ENCODE data around the gene MKNK2.
"Not testable (repeated sequence)": the region's sequence is repeated elsewhere in the genome, so short reads cannot be mapped to it uniquely, and the experiment has no call there.

Gene MKNK2

DNA sequence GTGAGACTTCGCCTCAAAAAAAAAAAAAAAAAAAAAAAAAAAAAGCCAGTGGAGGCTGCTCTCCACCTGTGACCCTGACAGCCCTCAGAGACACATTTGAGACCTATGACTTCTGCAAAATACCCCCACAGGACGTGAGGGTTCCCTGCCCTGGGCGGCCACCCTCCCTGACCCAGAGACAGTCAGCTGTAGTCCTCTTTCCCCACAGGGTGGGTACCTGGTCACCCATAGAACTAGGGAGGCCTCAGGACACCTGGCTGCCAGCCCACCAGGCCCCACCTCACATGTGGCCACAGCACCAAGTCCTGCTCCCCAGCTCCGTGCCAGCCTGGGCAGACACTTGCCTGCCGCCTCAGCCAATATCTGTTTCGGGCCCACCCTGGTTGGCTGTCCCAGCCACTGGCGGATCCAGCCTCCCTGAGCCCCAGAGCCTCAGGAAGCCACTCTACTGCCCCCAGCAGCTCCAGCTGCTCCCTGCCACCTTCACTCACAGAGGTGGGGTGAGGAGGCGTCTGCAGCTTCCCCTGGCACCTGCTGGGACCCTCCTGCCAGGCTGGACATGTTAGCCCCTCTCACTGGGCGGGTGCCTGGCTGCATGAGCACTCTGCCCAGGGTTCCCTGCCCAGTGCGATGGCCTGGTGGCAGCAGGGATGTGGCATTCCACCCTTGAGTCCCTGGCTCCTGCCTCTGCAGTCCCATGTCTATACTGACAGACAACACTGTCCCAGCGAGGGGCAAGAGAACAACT is 6.9 kb downstream of the MKNK2 start:
- DNase-seq: no peak

DNA sequence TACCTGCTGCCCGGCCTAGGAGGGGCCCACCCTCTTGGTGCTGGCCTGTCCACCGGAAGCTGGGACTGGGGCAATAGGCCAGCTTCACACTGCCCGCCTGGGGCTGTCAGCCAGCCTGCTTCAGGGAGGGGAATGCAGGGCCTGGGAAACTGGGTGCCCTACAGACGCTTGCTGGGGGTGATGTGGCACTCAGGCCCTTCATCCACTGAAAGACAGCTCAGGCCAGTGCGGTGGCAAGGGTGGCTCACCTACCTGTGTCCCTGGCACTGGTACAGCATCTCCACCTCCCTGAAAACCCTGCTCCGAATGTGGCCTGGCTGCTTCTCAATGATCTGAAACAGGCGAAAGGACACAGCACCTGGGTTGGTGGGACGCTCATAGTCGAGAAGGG is 7.8 kb downstream of the MKNK2 start:
- no peak for DNase-seq

DNA sequence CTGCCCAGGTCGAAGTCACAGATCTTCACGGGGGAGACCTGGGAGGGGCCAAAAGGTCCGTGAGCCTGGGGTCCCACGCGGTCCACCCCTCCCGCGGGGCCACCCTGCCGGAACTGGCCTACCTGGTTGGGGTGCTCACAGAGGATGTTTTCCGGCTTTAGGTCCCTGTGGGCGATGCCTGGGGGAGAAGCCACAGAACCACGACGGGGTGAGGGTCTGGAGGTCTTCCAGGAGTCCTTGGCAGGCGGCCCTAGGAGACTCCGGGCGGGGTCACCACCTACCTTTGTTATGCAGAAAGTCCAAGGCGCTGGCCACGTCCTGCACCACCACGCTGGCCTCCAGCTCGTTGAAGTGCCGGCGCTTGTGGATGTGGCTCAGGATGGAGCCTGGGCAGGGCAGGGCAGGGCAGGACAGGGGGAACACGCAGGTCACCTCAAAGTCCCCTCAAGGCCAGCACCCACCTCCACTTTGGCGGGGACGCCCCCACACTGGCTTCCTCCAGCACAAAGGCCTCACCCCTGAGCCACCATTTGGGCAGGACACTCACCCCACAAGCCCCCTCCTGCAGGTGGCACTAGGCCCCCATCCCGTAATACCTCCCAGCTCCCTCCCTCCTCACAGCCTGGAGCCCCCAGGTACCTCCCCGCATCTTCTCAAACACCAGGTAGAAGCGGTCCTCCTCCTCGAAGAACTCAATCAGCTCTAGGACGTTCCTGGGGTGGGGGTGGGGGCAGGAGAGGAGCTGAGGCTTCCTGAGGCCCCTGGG is 8.4 kb downstream of the MKNK2 start:
- no peak for DNase-seq

DNA sequence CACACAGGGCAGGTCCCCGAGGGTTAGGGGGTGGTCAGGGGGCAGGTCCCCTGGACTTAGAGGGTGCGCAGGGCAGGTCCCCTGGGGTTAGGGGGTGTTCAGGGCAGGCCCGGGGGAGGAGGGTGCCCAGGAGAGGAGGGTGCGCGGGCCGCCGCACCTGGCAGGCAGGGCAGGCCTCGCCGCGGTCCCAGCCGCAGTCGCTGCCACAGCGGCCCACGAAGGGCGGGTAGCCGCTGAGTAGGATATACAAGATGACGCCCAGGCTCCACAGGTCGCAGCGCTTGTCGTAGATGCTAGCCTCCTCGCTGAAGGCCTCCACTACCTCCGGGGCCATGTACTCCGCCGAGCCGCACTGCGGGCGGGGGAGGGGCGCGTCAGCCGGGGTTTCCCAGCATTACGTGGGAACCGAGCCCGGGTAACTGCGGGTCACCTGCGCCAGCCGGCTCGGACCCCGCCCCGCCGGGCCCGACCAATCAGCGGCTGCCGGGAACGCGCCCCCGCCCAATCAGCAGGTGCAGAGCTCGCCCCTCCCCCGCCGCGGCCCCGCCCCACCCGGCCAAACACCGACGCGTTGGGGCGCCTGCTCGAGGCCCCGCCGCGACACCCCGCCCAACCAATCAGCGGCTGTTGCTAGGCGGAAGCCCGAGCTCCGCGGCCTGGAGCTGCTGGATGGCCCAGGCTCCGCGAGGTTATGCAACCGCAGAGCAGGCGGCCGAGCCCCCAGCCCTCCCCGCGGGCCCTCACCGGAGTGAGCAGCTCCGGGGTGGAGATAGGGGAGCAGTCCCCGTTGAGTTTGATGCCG is 9.2 kb downstream of the MKNK2 start:
- peak in 1 of 2 experiments; percentile 68 for DNase-seq

DNA sequence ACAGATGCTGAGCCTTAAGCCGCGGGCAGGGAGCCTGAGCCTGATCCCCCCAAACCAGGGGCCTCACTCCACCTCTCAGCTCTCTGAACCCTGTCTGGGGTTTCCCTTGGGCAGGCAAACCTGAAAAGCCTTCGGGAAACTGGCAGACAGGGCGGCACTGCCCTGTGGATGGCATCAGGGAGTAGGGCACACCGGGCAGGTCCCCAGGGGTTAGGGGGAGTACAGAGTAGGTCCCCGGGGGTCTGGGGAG is 9.7 kb downstream of the MKNK2 start:
- DNase-seq: no peak

DNA sequence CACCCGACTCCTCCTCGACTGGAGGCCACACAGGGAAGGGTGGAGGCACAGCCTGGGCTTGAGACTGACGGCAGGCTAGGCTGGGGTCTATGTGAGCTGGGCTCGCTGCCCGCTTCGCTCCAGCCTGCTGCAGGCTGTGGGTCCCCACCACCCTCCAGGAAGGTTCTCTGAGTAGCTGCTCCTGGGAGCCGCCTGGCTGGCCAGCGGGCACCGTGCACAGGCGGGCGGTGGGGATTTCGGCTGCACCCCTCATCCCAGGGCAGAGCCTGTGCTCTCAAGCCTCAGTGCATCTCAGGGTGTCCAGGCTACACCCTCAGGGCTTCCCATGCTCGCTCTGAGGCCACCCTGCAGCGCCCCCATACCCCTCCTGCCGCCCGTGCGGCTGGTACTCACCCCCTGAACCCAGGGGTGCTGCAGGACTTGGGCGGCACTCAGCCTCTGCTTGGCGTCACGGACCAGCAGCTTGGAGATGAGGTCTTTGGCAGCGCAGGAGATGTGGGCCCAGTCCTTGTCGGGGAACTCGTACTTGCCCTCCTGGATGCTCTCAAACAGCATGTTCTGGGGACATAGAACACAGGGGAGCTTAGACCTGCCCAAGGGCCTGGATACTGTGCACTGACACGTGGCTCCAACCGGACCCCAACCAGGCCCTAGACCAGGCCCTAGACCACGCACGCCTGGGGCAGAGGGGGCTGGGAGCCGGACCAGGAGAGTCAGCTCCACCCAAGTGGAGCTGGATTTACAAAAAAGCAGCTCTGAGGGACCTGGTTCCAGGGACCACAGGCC is 10.2 kb downstream of the MKNK2 start:
- no peak for DNase-seq

DNA sequence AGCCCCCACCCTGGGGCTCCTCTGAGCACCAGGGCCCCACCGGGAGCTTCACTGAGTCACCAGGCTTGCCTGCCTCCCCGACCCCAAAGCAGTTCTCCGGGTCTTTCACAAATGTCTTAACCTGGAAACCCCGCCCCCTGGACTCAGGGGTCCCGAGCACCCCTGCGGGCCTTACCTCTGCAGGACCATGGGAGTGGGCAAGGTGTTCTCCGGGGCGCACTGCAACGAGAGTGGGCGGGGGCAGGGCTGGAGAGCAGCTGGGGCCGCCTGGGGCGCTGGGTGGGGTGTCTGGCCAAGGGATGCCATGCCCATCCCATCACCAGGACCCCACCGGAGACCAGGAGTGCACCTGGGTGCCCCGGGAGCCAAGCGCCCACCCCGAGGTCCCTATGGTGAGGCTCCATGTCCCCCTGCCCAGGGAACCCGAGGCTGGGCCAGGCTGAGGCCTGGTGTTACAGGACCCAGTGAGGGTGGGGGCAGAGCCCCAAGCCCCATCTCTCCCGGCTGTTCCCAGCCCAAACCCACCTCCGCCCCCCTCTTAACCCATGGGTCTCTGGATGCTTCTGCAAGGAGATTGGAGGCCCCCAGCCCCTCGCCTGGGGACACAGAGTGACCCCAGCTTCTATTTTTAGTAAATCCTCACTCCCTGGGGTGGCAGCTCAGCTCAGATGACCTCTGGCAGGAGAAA is 10.9 kb downstream of the MKNK2 start:
- DNase-seq: no peak

DNA sequence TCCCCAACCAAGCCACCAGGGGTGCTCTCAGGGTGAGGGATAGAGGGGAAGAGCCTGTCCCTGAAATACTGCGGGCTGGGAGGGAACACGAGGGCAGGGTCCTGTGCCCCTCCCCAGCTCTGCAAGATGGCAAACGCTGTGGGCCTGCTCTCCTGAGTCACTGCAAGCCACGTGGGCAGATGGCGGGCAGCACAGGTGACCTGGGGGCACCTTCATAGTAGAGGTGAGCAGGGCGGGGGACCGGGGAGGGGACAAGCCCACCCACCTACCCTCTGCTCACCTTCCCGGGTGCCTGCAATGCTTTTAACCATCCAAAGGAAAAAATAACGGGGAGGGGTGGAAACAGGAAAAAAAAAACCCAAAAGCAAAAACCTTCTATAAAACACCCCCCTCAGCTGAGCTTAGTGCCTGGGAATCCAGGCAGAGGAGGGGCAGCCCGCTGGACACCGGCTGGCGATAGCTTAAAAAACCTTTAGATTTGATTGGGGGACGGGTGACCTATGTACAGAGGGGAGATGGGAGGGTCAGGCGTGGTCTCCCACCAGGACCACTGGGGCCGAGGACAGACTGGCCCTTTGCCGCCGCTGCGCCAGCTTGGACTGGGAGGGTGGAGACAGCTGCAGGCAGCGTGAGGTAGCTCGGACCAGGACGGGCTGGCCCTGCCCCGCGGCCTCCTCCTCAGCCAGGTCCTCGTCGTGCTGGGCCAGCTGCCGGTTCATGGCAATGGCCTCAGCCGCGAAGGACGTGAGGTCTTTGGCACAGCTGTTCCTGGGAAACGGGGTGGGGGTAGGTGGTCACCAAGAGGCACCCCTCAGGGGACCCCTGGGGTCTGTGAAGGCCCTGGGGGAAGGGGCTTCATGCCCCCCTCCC is 11.7 kb downstream of the MKNK2 start:
- DNase-seq: no peak

DNA sequence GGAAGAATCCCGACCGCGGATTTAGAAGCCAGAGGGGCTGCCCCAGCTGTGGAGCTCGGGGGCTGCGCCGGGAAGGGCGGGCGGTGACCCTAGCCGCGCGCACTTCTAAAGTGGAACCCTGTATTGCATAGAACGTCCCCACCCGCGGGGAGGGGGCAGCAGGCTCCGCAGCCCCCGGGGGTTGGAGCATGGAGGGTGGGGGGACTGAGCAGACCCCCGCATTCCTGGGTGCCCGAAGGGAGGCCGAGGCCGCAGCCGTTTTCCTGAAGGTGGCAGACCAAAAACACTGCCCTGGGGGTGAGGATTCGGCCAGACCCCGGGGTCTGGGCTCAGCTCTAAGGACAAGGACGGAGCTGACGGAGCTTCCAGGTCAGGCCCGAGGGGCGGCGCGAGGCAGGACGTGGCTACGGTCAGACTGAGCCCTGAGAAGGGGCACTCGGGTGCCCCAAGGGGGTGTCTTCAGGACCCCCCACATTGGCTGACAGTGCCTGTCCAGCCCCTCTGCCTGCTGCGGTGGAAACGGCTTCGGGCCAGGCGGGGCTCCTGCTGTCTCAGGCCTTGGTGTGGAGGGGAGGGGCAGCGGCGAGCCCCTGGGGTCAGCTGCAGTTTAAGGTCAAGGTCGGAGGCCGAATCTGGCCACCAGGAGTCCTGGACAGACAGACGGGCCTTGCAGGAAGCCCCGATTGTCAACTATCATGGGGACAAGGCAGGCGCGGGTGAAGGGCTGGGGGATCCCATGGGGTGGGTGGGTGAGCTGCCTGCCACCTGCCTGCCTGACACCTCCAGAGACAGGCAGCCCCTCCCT is 12.6 kb downstream of the MKNK2 start:
- DNase-seq: no peak

DNA sequence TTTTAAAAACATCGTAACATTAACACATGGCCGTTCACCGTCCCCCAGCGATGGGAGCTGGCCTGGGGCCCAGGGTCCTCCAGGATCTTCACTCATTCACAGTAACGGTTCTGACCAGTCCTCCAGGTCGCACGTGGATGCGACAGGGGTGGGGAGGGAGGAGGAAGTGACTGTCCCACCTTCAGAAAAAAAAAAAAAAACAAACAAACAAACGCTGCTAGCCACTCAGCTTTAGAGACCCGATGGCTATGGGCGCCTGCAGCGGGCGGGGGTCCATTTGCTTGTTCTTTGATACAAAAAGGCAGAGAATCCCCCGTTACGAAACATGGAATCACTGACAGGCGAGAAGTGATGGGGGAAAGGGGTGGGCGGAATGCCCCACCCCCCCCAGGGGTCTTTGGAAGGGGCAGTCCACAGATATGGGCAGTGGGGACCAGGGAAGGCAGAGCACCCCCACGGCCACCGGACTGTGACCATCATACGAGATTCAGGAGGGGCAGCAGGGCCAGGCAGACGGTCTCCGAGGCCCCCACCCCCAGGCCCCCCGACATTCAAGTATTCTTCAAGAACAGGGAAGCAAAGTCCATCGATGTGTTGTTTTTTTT is 13.3 kb downstream of the MKNK2 start:
- no peak for DNase-seq

DNA sequence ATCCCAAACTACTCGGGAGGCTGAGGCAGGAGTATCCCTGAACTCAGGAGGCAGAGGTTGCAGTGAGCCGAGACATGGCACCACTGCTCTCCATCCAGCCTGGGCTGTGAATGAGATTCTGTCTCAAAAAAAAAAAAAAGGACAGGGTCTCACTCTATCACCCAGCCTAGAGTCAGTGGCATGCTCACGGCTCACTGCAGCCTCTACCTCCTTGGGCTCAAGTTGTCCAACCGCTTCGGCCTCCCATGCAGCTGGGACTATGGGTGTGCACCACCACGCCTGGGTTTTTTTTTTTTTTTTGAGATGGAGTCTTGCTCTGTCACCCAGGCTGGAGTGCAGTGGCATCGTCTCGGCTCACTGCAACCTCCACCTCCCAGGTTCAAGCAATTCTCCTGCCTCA is 14.6 kb downstream of the MKNK2 start:
- DNase-seq: no peak

DNA sequence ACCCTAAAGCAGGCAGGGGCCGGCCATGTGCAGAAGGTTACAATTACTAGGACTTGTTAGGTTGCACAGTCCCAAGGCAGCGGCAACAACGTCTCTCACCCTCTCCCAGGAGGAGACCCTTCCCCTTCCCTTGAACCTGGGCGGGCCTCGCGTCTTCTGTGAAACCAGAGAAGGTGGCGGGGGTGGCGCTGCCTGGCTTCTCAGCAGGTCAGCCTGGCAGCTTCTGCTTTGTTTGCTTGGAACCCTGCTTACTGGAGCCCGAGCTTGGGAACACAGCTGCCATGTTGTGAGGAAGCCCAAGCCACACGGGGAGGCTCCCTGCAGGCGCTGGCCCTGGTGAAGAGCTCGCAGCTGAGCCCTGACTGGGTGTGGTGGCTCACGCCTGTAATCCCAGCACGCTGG is 15.5 kb downstream of the MKNK2 start:
- no peak for DNase-seq

DNA sequence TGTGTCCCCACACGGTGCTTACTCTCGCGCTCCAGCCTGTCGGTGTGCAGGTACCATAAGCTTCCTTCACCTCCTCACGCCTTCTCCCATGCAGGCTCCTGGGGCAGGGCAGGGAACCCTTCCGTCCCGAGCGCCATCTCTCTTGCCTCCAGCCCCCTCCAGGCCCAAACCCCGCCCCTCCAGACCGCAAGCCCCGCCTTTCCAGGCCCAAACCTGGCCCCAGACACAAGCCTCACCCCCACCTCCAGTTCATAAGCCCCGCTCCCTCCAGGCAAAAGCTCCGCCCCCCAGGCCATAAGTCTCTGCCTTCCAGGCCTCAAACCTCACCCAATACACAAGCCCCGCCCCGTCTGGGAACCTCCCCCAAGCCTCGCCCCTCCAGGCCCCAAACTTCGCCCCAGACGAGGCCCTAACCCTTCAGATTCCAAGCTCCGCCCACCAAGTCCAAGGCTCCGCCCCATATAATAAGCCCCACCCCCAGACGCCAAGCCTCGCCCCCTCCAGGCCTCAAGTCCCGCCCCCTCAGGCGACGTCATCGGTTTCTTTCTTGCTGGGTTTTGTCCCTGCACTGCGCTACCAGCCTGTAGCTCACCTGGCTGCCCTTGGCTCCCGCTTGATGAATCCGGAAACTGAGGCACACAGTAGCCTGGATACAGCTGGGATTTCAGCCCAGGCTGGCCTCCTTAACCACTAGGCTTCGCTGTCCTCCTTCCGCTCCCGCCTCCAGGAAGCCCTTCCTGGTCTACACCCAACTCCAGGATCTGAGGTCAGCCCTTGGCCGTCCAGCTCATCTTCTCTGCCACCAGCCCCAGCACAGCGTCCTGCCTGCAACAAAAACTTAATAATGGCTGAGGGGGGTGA is 16.1 kb downstream of the MKNK2 start:
- DNase-seq: peak in 1 of 2 experiments; percentile 36

DNA sequence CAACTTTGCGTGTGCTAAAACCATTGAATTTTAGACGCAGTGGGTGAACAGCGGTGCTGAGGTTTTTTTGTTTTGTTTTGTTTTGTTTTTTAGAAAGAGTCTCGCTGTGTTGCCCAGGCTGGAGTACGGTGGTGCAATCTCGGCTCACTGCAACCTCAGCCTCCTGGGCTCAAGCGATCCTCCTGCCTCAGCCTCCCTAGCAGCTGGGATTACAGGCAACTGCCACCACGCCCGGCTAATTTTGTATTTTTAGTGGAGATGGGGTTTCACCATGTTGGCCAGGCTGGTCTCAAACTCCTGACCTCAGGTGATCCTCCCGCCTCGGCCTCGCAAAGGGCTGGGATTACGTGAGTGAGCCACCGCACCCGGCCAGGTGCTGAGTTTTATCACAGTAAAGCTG is 16.8 kb downstream of the MKNK2 start:
- not testable (repeated sequence) for DNase-seq

DNA sequence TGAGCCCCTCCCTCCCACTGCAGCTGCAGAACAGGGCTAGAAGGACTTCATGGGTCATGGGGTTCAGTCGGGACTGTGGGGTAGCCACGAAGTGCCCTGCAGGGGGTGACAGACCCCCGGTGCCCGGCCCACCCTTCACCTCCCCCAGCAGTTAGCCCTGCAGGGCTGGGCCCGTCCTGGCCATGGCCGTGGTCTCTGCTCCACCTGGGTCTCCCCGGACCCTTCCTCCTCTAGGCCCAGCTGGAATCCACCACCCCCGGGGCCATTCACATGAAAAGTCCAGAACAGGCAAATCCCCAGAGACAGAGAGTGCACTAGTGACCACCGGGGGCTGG is 17.3 kb downstream of the MKNK2 start:
- DNase-seq: no peak

DNA sequence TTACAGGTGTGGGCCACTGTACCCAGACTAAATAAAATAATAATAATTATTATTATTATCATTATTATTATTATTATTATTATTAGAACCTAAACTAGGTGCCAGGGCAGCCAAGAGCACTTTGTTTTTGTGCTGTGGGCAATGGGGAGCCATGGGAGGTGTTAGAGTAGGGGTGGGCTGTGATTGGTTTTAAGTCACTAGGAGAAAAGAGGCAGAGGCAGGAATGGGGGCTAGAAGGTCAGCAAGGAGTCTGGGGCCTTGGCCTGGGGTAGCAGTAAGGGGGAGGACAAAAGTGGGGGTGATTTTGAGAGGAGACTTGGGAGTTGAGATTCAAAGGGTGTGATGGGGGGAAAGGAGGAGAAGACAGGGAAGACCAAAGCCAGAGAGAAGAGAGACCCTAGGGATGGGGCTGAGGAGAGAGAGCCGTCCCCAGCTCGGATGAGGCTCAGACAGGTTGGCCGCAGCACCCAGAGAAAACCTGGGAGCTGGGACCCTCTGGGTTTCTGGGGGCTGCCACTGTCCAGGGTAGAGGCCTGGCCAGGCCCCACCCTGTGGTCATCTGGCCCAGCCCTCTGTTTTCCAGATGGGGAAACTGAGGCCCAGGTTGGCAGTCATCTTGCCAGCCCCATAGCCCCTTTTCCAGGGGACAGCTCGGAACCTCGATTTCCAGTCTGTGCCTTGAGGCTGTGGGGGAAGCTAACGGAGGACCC is 17.8 kb downstream of the MKNK2 start:
- no peak for DNase-seq

DNA sequence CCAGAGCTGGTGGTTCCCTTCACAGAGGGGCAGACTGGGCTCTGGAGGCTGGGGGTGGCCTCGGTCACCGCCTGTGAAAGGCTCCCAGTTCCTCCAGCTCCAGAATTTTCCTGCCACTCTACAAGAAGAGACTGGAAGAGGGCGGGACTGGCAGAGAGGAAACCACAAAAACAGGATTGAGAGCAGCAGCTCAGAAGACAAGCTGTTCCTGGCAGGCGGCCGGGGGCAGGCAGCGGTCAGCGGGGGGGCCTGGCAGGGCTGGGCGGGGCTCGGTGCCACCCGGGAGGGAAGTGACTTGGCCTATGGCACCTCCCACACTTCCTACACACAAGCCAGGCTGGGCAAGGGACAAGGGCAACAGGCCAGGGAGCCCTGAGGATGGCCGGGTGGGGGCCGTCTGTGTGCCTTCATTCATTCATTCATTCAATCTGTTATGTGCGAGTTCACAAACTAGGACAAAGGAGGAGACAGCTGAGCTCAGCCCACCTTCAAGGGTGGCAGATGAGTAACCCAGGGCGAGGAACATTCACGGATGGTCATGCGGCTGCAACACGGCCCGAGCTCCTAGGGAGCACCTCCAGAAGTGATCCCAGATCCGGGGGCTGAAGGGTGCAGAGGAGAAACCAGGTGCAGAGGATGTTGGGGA is 18.6 kb downstream of the MKNK2 start:
- DNase-seq: peak; percentile 80 to 97

DNA sequence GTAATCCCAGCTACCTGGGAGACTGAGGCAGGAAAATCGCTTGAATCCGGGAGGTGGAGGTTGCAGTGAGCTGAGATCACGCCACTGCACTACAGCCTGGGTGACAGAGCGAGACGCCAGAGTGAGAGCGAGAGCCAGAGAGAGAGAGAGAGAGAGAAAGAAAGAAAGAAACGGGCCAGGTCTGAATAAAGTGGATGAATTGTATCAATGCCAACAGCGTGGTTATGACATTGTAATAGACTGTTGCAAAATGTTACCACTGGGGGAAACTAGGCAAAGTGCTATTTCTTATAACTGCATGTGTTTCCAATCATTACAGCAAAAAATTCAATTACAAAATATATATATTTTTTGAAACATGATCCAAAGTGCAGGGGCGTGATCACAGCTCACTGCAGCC is 23.7 kb downstream of the MKNK2 start:
- peak in 1 of 2 experiments; percentile 15 for DNase-seq

All from SW 1271 (cell line).